HG02981 (cell line): Measurements from ENCODE around the gene BRCA2.

ENCODE experiments used
- ATAC-seq: cut with Tn5 transposase; IDR thresholded peaks from one replicate; pipeline ENCODE4 v1.9.1; 2021; ENCODE audit warnings: mild to moderate bottlenecking, moderate library complexity; ENCODE audit not compliant: unreplicated experiment

BRCA2 gene

DNA sequence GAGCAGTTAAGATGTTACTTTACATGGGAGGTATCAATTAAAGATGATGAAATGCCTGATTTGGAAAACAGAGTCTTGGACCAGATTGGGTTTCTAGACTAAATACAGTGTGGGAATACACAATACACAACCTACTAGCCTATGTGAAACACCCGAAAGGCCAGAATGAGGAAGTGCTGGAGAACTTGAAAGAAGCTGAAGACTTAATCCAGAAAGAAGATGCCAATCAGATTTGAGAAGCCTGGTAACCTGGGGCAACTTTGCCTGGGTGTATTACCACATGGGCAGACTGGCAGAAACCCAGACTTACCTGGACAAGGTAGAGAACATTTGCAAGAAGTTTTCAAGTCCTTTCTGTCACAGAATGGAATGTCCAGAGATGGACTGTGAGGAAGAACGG lies 69.4 kb downstream of the BRCA2 start:
- ATAC-seq: no peak

DNA sequence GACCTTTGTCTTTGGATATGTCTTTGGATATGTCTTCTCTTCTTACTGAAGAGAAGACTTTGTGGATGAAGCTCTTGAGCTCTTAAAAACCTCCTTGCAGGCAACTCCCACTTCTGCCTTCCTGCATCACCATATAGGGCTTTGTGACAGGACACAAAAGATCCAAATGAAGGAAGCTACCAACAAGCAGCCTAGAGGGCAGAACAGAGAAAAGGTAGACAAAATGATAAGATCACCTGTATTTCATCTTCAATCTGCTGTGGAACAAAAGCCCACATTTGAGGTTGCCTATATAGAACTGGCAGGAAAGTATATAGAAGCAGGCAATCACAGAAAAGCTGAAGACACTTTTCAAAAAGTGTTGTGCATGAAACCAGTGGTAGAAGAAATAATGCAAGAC lies 70.1 kb downstream of the BRCA2 start:
- ATAC-seq: no peak

DNA sequence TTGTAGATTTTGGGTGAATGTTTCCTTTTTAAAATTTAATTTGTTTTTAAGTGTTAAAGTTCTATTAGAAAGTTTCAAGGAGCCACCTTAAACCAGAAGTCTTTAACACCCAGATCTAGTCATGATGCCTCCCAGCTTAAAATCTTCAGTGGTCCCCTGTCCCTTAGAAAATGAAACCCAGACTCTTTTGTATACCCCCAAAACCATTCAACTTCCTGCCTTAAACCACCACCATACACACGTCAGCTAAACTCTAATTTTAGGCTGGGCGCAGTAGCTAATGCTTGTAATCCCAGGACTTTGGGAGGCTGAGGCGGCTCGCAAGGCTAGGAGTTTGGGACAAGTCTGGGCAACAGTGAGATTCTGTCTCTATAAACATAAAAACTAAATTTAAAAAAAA lies 74.7 kb downstream of the BRCA2 start:
- ATAC-seq: peak; percentile 61

DNA sequence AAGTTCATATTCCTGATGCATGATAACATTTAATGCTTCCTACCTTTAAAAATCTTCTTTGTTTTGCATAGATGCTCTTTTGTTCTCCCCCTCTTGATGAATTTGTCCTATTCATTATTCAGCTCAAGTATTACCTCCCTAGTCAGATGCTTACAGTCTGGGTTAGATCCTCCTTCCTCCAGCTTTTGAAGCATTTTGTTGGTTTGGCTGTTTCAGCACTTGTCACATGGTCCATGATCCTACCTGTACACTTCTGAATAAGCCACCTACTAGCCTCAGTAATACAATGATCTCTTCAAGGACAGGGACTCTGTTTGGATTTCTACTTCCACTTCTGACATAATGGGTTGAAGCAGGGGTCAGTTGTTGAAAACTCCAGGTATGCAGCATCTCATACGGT lies 75.2 kb downstream of the BRCA2 start:
- ATAC-seq: no peak

DNA sequence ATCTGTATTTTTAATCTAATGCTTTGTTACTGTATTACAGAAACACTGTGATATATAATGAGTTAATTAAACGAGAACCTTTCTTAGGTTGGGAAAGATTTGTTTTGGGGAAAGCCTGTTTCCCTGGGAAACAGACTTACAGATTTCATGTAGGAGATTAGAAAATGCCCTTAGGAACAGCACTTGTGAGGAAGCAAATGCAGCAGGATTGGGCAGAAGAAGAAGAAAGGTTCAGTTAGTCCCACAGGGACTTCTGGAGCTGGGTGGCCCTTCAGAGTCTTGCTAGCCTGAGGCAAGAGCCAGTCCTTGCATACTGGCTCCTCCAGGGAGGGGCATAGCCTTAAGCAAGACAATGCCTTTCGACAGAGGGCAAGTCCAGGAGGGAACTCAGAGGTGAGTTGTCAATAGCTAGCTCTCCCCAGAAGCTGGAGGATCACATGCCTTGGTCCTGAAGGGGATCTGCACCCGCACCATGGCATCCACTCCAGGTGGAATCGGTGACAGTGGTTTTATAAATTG lies 75.9 kb downstream of the BRCA2 start:
- no peak for ATAC-seq

DNA sequence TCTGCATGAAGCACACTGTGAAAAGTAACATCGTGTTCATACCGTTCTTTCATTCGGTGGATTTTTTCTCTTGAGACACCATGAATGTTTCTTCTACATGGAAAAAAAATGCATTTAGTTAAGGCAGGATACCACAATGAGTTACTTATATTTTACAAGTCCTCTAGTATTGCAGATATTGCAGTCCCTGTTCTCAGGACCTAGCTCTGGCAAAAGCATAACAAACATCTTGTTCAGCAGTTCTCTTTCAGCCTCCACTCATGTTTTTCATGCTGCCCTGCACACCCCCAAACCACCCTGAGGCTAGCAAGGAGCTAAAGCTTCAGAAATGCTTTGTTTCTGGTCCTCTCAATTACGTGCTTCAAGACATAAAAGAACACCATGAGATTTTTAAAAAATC lies 87.8 kb downstream of the BRCA2 start:
- no peak for ATAC-seq

DNA sequence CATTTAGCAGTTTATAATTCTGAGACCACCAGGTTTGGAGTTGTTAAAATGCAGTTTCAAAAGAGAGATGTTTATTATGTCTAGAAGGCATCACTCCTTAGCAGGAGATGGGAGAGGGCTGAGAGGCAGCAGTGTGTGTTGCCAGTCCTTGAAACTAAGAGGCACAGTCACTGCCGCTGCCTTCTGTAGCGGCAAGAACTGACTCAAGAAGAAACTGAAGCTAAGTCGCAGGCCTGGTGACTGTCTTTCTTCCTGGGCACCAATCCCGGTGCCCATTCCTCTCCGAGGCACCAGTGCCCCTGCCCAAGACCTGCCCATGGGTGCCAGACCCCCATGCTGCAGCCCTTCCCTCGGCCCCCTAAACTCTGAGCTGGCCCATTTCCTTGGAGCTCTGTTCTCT lies 92.5 kb downstream of the BRCA2 start:
- no peak for ATAC-seq

DNA sequence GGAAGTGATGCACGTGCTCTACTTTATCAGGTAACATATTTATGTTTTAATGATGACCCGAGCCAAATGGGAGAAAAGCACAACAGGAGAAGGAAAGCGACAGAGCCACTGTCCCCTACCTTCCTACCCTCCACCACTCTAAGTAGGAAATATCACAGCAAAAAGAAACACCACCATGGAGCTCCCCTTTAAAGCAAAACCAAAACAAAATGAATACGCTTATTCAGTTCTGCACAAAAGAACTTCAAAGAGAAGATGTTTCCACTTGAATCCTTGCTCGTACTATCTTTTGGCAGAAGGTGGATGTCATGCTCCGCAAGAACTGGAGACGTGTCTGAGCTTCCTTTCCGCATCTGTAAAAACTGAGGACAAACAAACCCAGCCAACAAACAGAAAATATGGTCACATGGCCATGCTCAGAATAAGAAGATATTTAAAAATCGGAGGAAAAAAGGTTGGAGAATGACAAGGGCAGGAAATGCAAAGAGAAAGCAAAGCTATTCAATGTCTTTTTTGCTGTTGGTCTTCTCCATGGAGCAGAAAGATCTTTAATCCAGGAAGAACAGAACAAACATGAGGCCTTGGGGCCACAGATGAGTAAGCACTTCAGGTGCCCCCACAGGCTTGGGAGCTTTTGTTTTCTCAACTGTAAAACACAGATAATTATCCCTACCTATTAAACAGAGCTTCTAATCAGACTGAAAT lies 93.1 kb downstream of the BRCA2 start:
- ATAC-seq: no peak

DNA sequence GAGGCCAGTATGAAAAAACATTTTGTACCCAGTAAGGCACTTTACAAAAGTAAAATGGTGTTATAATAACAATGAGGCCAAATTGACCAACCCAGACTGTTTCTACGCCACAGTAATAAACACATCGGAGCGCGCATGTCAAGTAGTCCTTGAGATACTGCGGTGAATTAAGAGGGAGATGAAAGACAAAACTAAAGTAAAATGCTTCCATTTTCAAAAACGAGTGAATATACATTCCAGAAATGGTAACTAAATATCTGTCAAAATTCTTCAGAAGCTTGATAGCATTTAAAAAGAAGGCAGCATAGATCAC lies 93.6 kb downstream of the BRCA2 start:
- ATAC-seq: no peak

DNA sequence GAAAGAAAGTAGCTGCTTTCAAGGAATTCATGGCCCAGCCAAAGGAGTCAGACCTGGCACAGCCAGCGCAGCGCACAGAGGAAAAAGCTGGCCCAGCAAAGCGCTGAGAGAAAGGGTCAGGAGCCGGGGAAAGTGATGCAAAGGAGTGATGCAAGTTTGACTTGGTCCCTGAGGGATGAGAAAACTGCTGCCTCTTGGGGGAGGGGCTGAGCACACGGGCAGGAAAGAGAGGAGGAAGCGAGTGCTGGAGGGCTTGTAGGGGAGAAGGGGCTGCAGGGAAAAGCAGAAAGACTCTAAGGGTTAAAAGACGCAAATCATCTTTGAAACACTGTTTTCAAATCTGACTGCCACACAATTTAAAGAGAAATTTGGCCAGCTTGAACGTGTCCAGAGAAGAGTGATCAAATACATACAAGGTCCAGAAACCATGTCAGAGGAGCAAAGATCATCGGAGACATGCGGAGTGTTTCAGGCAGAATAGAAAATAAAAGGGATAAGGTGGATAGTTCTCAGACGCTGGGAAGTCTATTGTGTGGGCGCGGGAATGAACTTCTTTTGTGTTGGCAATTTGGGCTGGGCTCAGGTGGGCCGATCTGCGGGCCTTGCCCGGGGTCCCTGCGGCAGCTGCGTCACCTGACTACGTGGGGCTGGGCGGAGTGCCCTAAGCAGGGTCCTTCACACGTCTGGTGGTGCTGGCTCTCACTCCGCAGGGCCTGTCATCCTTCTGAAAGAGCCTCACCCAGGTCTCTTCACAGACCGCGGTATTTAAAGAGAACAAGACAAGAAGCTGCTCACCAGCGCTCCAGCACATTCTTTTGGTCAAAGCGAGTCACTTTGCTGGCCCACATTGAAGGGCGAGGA lies 94.5 kb downstream of the BRCA2 start:
- no peak for ATAC-seq

DNA sequence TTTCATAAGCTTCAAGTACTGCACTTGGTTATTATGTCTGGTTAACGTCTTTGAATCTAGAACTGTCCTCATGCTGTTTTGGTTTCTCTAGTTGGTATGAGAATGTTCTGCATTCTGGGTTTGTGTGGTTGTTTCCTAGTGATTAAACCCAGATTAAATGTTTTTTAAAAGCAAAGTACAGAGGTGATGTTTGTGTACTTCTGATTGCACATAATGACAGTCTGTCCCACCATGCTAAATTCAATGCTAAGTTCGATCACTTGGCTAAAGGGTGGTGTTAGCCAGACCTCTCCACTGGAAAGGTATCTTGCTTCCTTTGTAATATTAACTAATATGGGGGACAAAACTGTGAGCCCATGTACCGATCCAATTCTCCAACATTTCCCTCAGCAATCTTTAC lies 98.0 kb downstream of the BRCA2 start:
- no peak for ATAC-seq

DNA sequence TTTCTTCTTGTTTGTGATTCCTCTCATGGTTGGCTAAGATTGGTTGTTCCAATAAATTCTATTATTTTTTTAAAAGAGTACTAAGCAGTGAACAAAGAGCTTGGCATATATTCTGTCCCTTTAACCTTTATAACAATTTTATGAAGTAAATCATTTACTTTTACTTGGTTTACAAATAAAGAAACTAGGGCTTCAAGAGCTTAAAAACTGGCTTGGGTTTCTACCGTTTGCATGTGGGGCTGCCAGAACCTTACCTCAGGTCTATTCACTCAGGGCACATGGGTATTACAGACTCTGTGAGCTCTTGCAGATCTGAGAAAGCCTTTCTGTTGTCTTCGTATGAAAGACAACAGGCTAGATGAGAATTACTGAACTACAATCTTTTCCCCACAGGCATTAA lies 99.3 kb downstream of the BRCA2 start:
- no peak for ATAC-seq

DNA sequence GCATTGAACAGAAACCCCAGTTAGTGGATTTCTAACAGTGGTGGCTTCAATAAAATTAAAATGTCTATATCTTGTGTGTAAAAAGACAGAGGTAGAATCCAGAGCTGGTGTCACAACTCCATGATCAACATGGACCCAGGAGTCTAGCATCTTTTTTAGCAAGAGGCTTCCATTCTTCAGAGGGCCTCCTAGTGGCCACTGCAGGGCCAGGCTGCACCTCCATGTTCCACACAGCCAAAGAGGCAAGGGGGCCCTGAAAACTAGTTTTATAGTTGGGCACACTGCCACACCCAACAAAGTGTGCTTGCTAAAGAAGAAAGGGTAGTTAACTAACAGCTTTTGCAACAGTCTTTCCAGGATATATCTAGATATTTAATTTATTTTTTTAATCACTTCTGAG lies 99.7 kb downstream of the BRCA2 start:
- no peak for ATAC-seq

DNA sequence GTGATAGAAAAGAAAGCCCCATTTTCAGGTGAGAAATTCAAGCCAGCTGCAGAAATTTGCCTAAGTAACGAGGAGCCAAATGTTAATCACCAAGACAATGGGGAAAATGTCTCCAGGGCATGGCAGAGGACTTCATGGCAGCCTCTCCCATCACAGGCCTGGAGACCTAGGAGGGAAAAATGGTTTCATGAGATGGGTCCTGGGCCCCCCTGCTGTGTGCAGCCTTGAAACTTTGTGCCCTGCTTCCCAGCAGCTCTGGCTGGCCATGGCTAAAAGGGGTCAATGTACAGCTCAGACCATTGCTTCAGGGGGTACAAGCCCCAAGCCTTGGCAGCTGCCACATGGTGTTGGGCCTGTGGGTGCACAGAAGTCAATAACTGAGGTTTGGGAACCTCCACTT lies 102.7 kb downstream of the BRCA2 start:
- no peak for ATAC-seq

DNA sequence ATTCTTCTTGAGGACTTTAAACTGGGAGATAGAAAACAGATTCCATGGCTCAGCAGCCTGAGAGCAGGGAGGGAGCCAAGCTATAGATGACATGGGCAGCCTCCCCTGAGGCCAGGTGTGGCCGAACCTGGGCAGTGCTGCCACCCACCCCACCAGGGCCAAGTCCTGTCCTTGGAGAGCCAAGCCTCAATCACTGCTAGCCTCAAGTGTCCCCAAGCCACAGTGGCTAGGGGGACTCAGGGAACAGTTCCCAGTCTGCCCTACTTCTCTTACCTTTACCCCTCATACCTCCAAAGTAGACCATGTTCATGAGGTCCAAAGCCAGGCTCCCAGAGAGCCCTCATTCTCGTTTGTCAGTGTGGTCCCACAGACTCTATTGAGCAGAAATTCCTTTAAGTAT lies 104.6 kb downstream of the BRCA2 start:
- no peak for ATAC-seq

DNA sequence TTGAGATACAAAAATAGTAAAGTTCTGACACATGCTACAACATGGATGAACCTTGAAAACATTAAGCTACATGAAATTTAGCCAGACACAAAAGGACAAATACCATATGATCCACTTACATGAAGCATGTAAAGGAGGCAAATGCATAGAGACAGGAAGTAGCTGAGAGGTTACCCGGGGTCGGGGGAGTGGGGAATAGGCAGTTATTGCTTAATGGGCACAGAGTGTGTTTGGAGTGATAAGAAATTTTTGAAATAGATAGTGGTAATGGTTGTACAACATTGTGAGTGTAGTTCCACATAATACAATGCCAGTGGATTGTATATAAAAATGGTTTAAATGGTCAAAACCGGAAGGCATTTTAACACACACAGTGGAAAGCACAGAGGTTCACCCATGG lies 108.3 kb downstream of the BRCA2 start:
- no peak for ATAC-seq

DNA sequence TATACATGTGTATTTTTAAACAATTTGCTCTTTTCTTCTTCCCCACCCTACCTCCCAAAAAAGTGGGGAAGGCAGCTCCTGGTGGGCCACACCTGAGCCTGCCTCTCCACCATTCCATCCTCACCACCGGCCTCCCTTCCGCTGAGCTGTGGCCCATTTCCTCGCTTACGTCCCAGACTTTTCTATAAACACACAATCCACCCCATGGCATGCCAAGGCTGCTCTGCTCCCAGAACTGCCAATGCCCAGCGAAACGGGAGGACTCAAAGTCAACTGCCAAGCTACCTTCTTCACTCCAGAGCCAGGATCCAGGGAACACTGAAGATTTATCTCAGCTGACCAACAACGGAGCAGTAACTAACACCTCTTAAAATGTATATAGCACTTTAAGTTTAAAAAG lies 109.8 kb downstream of the BRCA2 start:
- no peak for ATAC-seq

DNA sequence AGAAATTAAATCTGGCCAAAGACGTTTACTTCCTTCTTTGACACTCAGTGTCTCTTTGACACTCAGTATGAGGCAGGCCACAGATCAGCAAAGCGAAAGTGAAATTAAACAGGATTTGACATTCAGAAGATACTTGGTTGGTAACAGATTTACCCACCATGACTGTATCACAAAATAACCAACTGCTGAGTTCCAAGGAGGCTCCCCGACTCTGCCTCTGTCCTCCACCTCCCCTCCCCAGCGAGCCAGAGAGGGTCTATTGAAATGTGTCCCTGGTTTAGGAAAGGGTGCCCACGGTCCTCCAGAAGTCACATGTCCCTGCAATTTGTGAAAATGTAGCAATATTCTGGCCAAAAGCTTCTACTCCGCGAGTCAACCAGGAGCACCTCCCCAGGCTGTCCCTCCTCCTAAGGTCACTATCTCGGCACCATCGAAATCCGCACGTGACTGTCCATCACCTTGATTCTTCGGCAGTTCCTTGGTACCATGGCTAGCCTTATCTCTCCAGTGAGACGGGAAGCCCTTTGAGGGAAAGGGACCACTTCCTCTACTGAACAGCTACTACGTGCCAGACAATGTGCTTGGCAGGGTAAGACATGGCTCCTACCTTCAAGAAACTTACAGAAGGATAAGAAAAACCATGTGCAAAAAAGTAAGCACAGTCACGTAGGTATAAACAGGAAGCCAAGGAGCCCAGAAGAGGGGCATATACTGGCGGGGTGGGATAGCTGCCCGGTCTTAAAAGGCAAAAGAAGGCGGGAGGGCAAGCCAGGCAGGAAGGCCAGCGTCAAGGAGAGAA lies 111.1 kb downstream of the BRCA2 start:
- peak; percentile 41 for ATAC-seq

DNA sequence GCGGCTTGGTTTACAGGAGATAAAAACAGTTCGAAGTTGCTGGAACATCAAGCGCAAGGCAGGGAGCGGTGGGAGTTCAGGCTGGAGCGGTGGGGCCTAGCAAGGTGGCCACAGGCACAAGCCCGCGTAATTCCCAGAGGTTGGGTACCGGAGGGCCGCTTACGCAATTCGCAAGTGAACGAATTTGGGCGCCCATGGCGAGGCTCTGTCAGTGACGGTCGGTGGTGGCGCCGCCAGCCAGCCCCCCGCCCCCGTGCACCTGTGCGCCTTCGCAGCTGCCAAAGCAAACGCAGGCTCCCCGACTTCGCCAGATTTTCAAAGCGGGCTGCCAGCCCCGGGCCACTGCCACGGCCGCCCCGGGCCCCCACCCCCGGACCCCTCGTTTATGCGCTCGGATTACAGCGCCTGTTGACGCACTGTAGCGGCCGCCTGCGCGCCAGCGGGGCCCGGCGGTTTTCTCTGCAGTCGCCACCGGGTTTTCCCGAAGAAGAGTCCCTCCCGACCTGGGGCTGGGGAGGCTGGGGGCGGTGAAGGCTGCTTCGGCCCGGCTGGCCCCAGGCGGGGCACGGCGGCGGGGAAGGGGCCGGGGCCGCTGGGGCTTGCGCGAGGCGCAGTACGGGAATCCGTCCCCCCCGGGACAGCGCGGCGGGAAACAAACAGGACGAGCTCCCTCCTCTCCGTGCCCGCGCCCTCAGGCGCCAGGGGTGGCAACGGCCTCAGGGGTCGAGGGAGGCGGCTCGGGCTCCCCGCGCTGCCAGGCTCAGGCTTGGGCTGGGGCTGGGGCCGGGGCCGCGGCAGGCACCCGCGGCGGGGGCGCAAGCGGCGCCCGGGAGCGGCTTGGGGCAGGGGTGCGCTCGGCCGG lies 111.9 kb downstream of the BRCA2 start:
- peak; percentile 7 for ATAC-seq

DNA sequence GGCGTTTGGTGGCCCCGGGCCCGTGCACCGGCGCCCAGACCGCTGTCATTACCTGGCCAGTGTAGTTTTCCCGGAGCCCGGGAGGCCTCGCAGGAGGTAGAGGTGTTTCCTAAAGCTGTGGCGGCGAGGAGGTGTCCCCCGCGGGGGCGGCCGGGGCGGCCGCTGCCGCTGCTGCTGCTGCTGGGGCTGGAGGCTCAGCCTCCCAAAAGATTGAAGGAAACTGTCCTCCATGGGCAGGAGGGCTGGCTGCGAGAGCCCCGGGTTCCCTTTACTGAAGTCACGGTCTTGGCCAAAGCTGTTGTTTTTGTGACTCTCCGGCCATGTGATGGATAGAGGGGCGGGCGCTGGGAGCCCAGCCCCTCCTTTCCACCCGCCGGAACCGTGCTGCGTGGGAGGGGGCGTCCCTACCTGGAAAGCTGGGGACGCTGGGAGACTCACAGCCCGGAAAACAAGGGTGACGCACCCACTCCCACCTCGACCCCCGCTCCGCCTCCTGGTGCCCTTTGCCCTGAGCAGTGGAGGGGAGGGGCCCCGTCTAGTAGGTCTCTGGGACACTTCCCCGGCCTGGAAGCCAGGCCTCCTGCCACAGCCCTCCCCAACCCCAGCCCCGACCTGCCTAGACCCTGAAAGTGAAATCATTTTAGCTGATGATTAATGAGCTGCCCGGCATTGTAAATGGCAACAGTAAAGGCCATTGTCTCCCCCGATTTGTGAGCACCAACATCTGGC lies 112.7 kb downstream of the BRCA2 start, which contains the start of gene N4BP2L1:
TSS of gene N4BP2L1 (minus strand) at position 279 of the 729 bp plus-strand sequence. CDS start at position 231, 48 bp downstream.
- ATAC-seq: peak; percentile 71
